K562 (cell line): Measurements from ENCODE around the gene ECM1. TPM values are rescaled to one million over a fixed set of nuclear protein-coding genes. Genes with fewer than 3 reads are reported as not detected.

Experiments used
- ATAC-seq: fragments of 200-7000 bp; cut with Tn5 transposase; 3 replicates; pipeline ENCODE4 v1.9.1; 2020; ENCODE audit warnings: moderate library complexity
- BruUV-seq: library from RNA; stranded (reverse); fragments of 400-500 nt; replicated peaks from 2 replicates; lab custom pipeline; 2021; lab: Mats Ljungman, UMichigan
- CTCF ChIA-PET: fragments of 300-600 bp; formaldehyde crosslinking; extraction: SDS; loops from one replicate; lab custom pipeline; 2021; ENCODE audit warnings: low intra/inter-chr PET ratio; lab: Yijun Ruan, JAX
- POLR2A ChIA-PET: fragments of 300-600, 350-650 bp; sonication (Branson Sonifier 250); formaldehyde crosslinking; extraction: SDS; loops from one replicate; lab custom pipeline; 2021; ENCODE audit warnings: antibody characterized with exemption, inconsistent platforms; lab: Yijun Ruan, JAX
- DNase-seq, 4 experiments: peaks; one replicate each; pipeline versions ENCODE4 v3.0.0 to v3.0.0-alpha.2; 2011 to 2018; ENCODE audit warnings: low spot score in 3 of 4, mixed read lengths in 3 of 4; ENCODE audit errors: extremely low read depth in 1 of 4
- FAIRE-seq: peaks from 2 replicates; lab custom pipeline; 2011; peaks lifted over from hg19 to GRCh38; lab: Jason Lieb, UNC
- H2AFZ ChIP-seq: 2 replicates; pipeline ENCODE4 v1.6.0; 2011; ENCODE audit warnings: low read depth, low read length, control low read depth, inconsistent platforms
- H3K27ac ChIP-seq: fragments of 200-600 bp; 3 replicates; pipeline ENCODE4 v1.8.0; 2011; ENCODE audit warnings: low read depth, mild to moderate bottlenecking, control low read depth, inconsistent platforms, low read length, moderate library complexity, mixed read lengths; ENCODE audit errors: extremely low read depth
- H3K27me3 ChIP-seq, 2 experiments: fragments of 300-600 bp in 1 of 2; 2 replicates in 1 of 2; 3 replicates in 1 of 2; pipeline versions ENCODE4 v1.6.0 to v1.8.0; 2011; ENCODE audit warnings: inconsistent platforms in 2 of 2, low read length in 2 of 2, mild to moderate bottlenecking in 1 of 2, mixed read lengths in 1 of 2, moderate library complexity in 1 of 2; ENCODE audit not compliant: control insufficient read depth in 2 of 2, insufficient read depth in 2 of 2
- H3K36me3 ChIP-seq: fragments of 300-600 bp; 3 replicates; pipeline ENCODE4 v1.8.0; 2011; ENCODE audit warnings: mild to moderate bottlenecking, low read length, inconsistent platforms; ENCODE audit not compliant: control insufficient read depth, insufficient read depth
- H3K4me1 ChIP-seq, 2 experiments: fragments of 200-600 bp in 1 of 2; replicated peaks in 1 of 2; 2 replicates in 1 of 2; 3 replicates in 1 of 2; pipeline versions ENCODE4 v1.5.1 to v1.8.0; 2011; ENCODE audit warnings: inconsistent platforms in 2 of 2, low read length in 2 of 2, mild to moderate bottlenecking in 1 of 2, mixed read lengths in 1 of 2, moderate library complexity in 1 of 2; ENCODE audit not compliant: control insufficient read depth in 2 of 2, insufficient read depth in 2 of 2
- H3K4me2 ChIP-seq: 2 replicates; pipeline ENCODE4 v1.6.1; 2011; ENCODE audit warnings: low read length, control low read depth, inconsistent platforms, mixed read lengths; ENCODE audit not compliant: insufficient read depth
- H3K4me3 ChIP-seq: fragments of 200-600 bp; sonication (generic), shearing (Covaris generic); 2 replicates; pipeline ENCODE4 v1.5.1; 2016; ENCODE audit warnings: control low read depth, inconsistent platforms
- H3K79me2 ChIP-seq: fragments of 200-600 bp; 3 replicates; pipeline ENCODE4 v1.8.0; 2011; ENCODE audit warnings: low read length, inconsistent platforms; ENCODE audit not compliant: control insufficient read depth, insufficient read depth
- H3K9ac ChIP-seq, 2 experiments: 2 replicates each; pipeline versions ENCODE4 v1.6.0 to v1.6.1; 2011; ENCODE audit warnings: low read depth in 2 of 2, low read length in 2 of 2, control low read depth in 1 of 2, inconsistent platforms in 1 of 2, mild to moderate bottlenecking in 1 of 2, mixed read lengths in 1 of 2; ENCODE audit not compliant: insufficient read depth in 1 of 2
- H3K9me1 ChIP-seq: one replicate; pipeline ENCODE4 v1.6.0; 2011; ENCODE audit warnings: inconsistent platforms, mild to moderate bottlenecking, low read length, moderate library complexity; ENCODE audit not compliant: control insufficient read depth, insufficient read depth
- H3K9me3 ChIP-seq: replicated peaks from 2 replicates; pipeline ENCODE4 v1.5.1; 2011; ENCODE audit warnings: low read depth, low read length, inconsistent platforms; ENCODE audit not compliant: control insufficient read depth, insufficient read depth
- H4K20me1 ChIP-seq: replicated peaks from 2 replicates; pipeline ENCODE4 v1.6.1; 2011; ENCODE audit warnings: low read length, inconsistent platforms, mixed read lengths; ENCODE audit not compliant: control insufficient read depth, insufficient read depth
- GABPA ChIP-seq: fragments of 200-800 bp; sonication (Bioruptor generic); conservative IDR thresholded peaks from 2 replicates; pipeline ENCODE4 v1.6.1; 2016; ENCODE audit warnings: low read depth, missing genetic modification characterization, missing compliant biosample characterization
- GABPB1 ChIP-seq: sonication (generic); formaldehyde crosslinking; IDR thresholded peaks from 2 replicates; pipeline ENCODE4 v1.8.0; 2022; ENCODE audit warnings: mild to moderate bottlenecking, missing genetic modification reagents
- GATAD2B ChIP-seq: fragments of 450-650 bp; IDR thresholded peaks from 2 replicates; pipeline ENCODE4 v1.6.1; 2017; ENCODE audit warnings: mild to moderate bottlenecking, borderline replicate concordance
- HIVEP1 ChIP-seq: fragments of 250-450 bp; sonication (Bioruptor Pico); IDR thresholded peaks from 2 replicates; pipeline ENCODE4 v1.4.0; 2020; ENCODE audit warnings: mild to moderate bottlenecking
- HLTF ChIP-seq: fragments of 450-650 bp; IDR thresholded peaks from 2 replicates; pipeline ENCODE4 v1.6.1; 2016
- MAX ChIP-seq: sonication (generic); formaldehyde crosslinking; IDR thresholded peaks from 2 replicates; pipeline ENCODE4 v1.9.0; 2022; ENCODE audit warnings: mild to moderate bottlenecking, missing genetic modification reagents
- MCM2 ChIP-seq: fragments of 450-650 bp; IDR thresholded peaks from 2 replicates; pipeline ENCODE4 v1.6.1; 2017; ENCODE audit warnings: low read depth, mild to moderate bottlenecking
- MIER1 ChIP-seq: fragments of 450-650 bp; IDR thresholded peaks from 2 replicates; pipeline ENCODE4 v1.6.1; 2016; ENCODE audit warnings: antibody characterized with exemption, mild to moderate bottlenecking, low read depth
- POLR2B ChIP-seq: fragments of 450-650 bp; IDR thresholded peaks from 2 replicates; pipeline ENCODE4 v1.6.1; 2018; ENCODE audit warnings: low read depth; ENCODE audit not compliant: partially characterized antibody
- RREB1 ChIP-seq: fragments of 250-450 bp; sonication (Bioruptor Pico); IDR thresholded peaks from 2 replicates; pipeline ENCODE4 v1.4.0; 2020
- XRCC4 ChIP-seq: IDR thresholded peaks from one replicate; pipeline ENCODE4 v1.6.1; 2011; ENCODE audit not compliant: insufficient read depth, insufficient read length; ENCODE audit errors: extremely low read depth
- ZNF175 ChIP-seq: fragments of 200-800 bp; sonication (Bioruptor generic); IDR thresholded peaks from 2 replicates; pipeline ENCODE4 v1.6.1; 2016; ENCODE audit warnings: low read depth, mild to moderate bottlenecking, missing genetic modification characterization, missing compliant biosample characterization
- WGBS: fragments of 100-300 bp; shearing (Covaris generic); methylation state at CpG from one replicate; pipeline ENCODE4 v1.1.6; 2016; ENCODE audit warnings: low coverage, mixed read lengths; ENCODE audit not compliant: insufficient coverage; ENCODE audit errors: missing lambda C conversion rate; 5-methylcytosine and 5-hydroxymethylcytosine counted together
- in situ Hi-C: fragments of 300-500 bp; cut with MboI; formaldehyde crosslinking; loops from 4 replicates; pipeline ENCODE4 v1.15.0; 2018; ENCODE audit warnings: inconsistent platforms, mixed read lengths
- intact Hi-C: fragments of 100-400 bp; cut with micrococcal nuclease; formaldehyde crosslinking; loops from 2 replicates; pipeline ENCODE4 v1.14.2; 2022
- polyA plus RNA-seq, 8 experiments: library from polyadenylated mRNA; depleted of rRNA in 4 of 8; stranded (reverse) in 5 of 8; unstranded in 3 of 8; fragments of >200 nt; fragmentation: Nextera tagmentation in 2 of 8; fragmentation: Illumina TruSeq in 1 of 8; extraction: Ambion mirVana in 2 of 8; extraction: Trizol in 1 of 8; gene quantifications; 2 replicates each; pipeline versions ENCODE4 v1.2.1 to v1.2.3, GENCODE V29; 2011 to 2014; ENCODE audit warnings: inconsistent platforms in 1 of 8, missing spikeins in 1 of 8
- total RNA-seq, 7 experiments: library from RNA; depleted of rRNA in 6 of 7; stranded (reverse); fragments of >200 nt in 6 of 7; fragmentation: Illumina TruSeq in 2 of 7; extraction: Trizol in 2 of 7; gene quantifications; 2 replicates each; pipeline versions ENCODE4 v1.2.1 to v1.2.3, GENCODE V29; 2011 to 2021; ENCODE audit warnings: low replicate concordance in 1 of 7

ECM1 gene
- total and polyA plus RNA-seq, 9 of the 15 experiments (the other 6 are each of a cell fraction or from before 2014, with no cell fraction given), result 6.6 to 52.2 (median 12.8) TPM

- TF ChIP-seq GABPB1 (CRISPR knock-in tag), result no peak
Observed at GRCh38 chr1:150479927-150480352, 28.0 kb upstream of the ECM1 start (continued).

GRCh38 chr1:150484431-150484830, 23.5 kb upstream of the ECM1 start:
- BruUV-seq, result no TSS peak

More at GRCh38 chr1:150484431-150484830, 23.5 kb upstream of the ECM1 start:
- H3K9me1 ChIP-seq, result no peaks in the 10 kb centered on the region
- WGBS, result 71% methylated on average over 5 of the region's 5 CpGs
- peaks cover 18% of the 10 kb centered on the region for H3K79me2 ChIP-seq
- no peak overlapping the region for H3K27ac ChIP-seq
- ATAC-seq, result no peak
- no peaks in the 10 kb centered on the region for H3K9me3 ChIP-seq
- H2AFZ ChIP-seq, result no peak overlapping the region
- intact Hi-C loops, result loop anchor here (10.0 kb wide), 1 partner anchor 140 kb away; the partner anchor contains the start of gene ENSA
- H3K36me3 ChIP-seq, result peaks cover 8% of the 10 kb centered on the region
- TF ChIP-seq ZNF175 (CRISPR knock-in tag) (no peak), HIVEP1 (CRISPR knock-in tag) (no peak), MAX (CRISPR knock-in tag) (no peak), POLR2B (no peak), RREB1 (CRISPR knock-in tag) (no peak), GATAD2B (no peak), MCM2 (no peak), XRCC4 (no peak), GABPA (no peak), HLTF (no peak), MIER1 (no peak)
- TF ChIP-seq, all 486 proteins: peak for 0
- no peak overlapping the region for H3K4me3 ChIP-seq
- DNase-seq (no peak), FAIRE-seq (no peak)
- no peak overlapping the region for H3K4me2 ChIP-seq
- no peak overlapping the region for H3K9ac ChIP-seq
- ChIA-PET POLR2A (interaction anchor here (1.1 kb wide), 1 partner anchor 10 kb away, joined by 4 read pairs; no protein-coding TSS in a partner anchor), CTCF (interaction anchor here (0.7 to 1.4 kb wide), 4 partner anchors 24 to 329 kb away, joined by 3 to 5 read pairs (median 4); no protein-coding TSS in a partner anchor)
- H3K27me3 ChIP-seq, result no peaks in the 10 kb centered on the region
- H3K4me1 ChIP-seq, result peaks cover 3 to 10% of the 10 kb centered on the region in 2 experiments; a peak in 3 of 5 replicates
- H4K20me1 ChIP-seq, result no peaks in the 10 kb centered on the region
- in situ Hi-C loops, result no loop called here
